NCI-H1105 treated with DMSO at 0.1 percent for 48 hours (cell line): ENCODE measurements around the gene FILIP1L.

Experiments
- DNase-seq: peaks from one replicate; lab custom pipeline; 2025; lab: John Stamatoyannopoulos, UW

FILIP1L gene

GRCh38 chr3:99789011-99789721 lies 325.1 kb downstream of the FILIP1L start:
- DNase-seq: peak; percentile 57
